HepG2 (cell line): ENCODE measurements around the gene COMMD8. TPM values are rescaled to one million over a fixed set of nuclear protein-coding genes. Genes with fewer than 3 reads are reported as not detected.

Source experiments
- BCL3 ChIP-seq: sonication (generic); formaldehyde crosslinking; IDR thresholded peaks from 2 replicates; pipeline ENCODE4 v1.5.1; 2020; ENCODE audit warnings: mild to moderate bottlenecking, missing genetic modification reagents, moderate library complexity
- FOXO4 ChIP-seq: sonication (generic); formaldehyde crosslinking; conservative IDR thresholded peaks from 2 replicates; pipeline ENCODE4 v1.8.1; 2023; ENCODE audit warnings: missing genetic modification reagents
- ISL2 ChIP-seq: sonication (generic); formaldehyde crosslinking; IDR thresholded peaks from 2 replicates; pipeline ENCODE4 v1.5.0; 2020; ENCODE audit warnings: missing genetic modification reagents
- MBNL3 ChIP-seq: fragments of 250-450 bp; sonication (Bioruptor Pico); conservative IDR thresholded peaks from 2 replicates; pipeline ENCODE4 v1.8.0; 2022; ENCODE audit warnings: mild to moderate bottlenecking, inconsistent platforms
- NBN ChIP-seq: fragments of 450-650 bp; conservative IDR thresholded peaks from 2 replicates; pipeline ENCODE4 v1.6.1; 2017
- NCOR1 ChIP-seq: fragments of 200-600 bp; sonication (generic); IDR thresholded peaks from 2 replicates; pipeline ENCODE4 v1.7.0; 2017; ENCODE audit warnings: antibody characterized with exemption, low read length, borderline replicate concordance
- SOX5 ChIP-seq: IDR thresholded peaks from 2 replicates; pipeline ENCODE4 v1.6.1; 2016; ENCODE audit warnings: borderline replicate concordance
- U2AF1 ChIP-seq: fragments of 200-400 bp; formaldehyde crosslinking; optimal IDR thresholded peaks from 2 replicates; pipeline ENCODE3; 2017; ENCODE audit warnings: mild to moderate bottlenecking, low read depth, low read length
- YY1 ChIP-seq: IDR thresholded peaks from 2 replicates; pipeline ENCODE4 v1.6.1; 2011; ENCODE audit warnings: low read length, low read depth, moderate library complexity, mild to moderate bottlenecking; ENCODE audit not compliant: insufficient read depth, insufficient replicate concordance
- ZBTB20 ChIP-seq: sonication (generic); formaldehyde crosslinking; IDR thresholded peaks from 2 replicates; pipeline ENCODE4 v1.8.1; 2023; ENCODE audit warnings: missing genetic modification reagents, low read depth, mild to moderate bottlenecking, borderline replicate concordance
- ZNF230 ChIP-seq: sonication (generic); formaldehyde crosslinking; IDR thresholded peaks from 2 replicates; pipeline ENCODE4 v1.4.0; 2020; ENCODE audit warnings: mild to moderate bottlenecking, missing genetic modification reagents
- ZNF407 ChIP-seq: sonication (generic); formaldehyde crosslinking; IDR thresholded peaks from one replicate; pipeline ENCODE4 v1.5.1; 2020; ENCODE audit warnings: mild to moderate bottlenecking, missing genetic modification reagents; ENCODE audit errors: not compliant biosample characterization
- ZNF562 ChIP-seq: sonication (generic); formaldehyde crosslinking; IDR thresholded peaks from 2 replicates; pipeline ENCODE4 v1.8.0; 2022; ENCODE audit warnings: missing genetic modification reagents, borderline replicate concordance
- ZNF577 ChIP-seq: sonication (generic); formaldehyde crosslinking; IDR thresholded peaks from 2 replicates; pipeline ENCODE4 v1.4.0; 2020; ENCODE audit warnings: mild to moderate bottlenecking, low read depth, missing genetic modification reagents, borderline replicate concordance
- ZNF597 ChIP-seq: sonication (generic); formaldehyde crosslinking; IDR thresholded peaks from 2 replicates; pipeline ENCODE4 v1.5.0; 2020; ENCODE audit warnings: missing genetic modification reagents
- ZNF724P ChIP-seq: sonication (generic); formaldehyde crosslinking; IDR thresholded peaks from 2 replicates; pipeline ENCODE4 v1.8.0; 2022; ENCODE audit warnings: missing genetic modification reagents, borderline replicate concordance
- ZNF747 ChIP-seq: sonication (generic); formaldehyde crosslinking; IDR thresholded peaks from 2 replicates; pipeline ENCODE4 v1.8.1; 2023; ENCODE audit warnings: missing genetic modification reagents, mild to moderate bottlenecking, borderline replicate concordance
- ZSCAN30 ChIP-seq: sonication (generic); formaldehyde crosslinking; IDR thresholded peaks from 2 replicates; pipeline ENCODE4 v1.5.0; 2020; ENCODE audit warnings: mild to moderate bottlenecking, missing genetic modification reagents
- polyA plus RNA-seq, 8 experiments: library from polyadenylated mRNA; depleted of rRNA in 3 of 8; stranded (reverse) in 7 of 8; unstranded in 1 of 8; fragments of >200 nt; fragmentation: Illumina TruSeq in 4 of 8; extraction: Trizol in 4 of 8; gene quantifications; 2 replicates each; pipeline versions ENCODE4 v1.2.1 to v1.2.3, GENCODE V29; 2011 to 2016; ENCODE audit warnings: low read depth in 4 of 8, missing spikeins in 1 of 8, mixed read lengths in 1 of 8; ENCODE audit not compliant: insufficient read depth in 1 of 8
- total RNA-seq, 5 experiments: library from RNA; depleted of rRNA; stranded (reverse); fragments of >200 nt; fragmentation: Illumina TruSeq; extraction: Trizol; gene quantifications; 2 replicates each; pipeline ENCODE4 v1.2.3, GENCODE V29; 2016; ENCODE audit warnings: low read depth in 1 of 5

The COMMD8 gene
- total and polyA plus RNA-seq, 2 of the 13 experiments (the other 11 are each of a cell fraction or from before 2014, with no cell fraction given), result 7.1 to 20.3 TPM

- TF ChIP-seq ZNF747 (CRISPR knock-in tag), result no peak
- TF ChIP-seq ZBTB20 (CRISPR knock-in tag), result no peak
- TF ChIP-seq ZNF597 (CRISPR knock-in tag), result no peak
- TF ChIP-seq FOXO4 (CRISPR knock-in tag), result no peak
- TF ChIP-seq ZSCAN30 (CRISPR knock-in tag), result no peak
- TF ChIP-seq ZNF407 (CRISPR knock-in tag), result no peak
- no peak for TF ChIP-seq ZNF562
- TF ChIP-seq SOX5, result no peak
- TF ChIP-seq ZNF724P (CRISPR knock-in tag), result 0 out of 2 replicates have a peak, but pooled peaks have one; percentile 28
- TF ChIP-seq NBN, result no peak
- no peak for TF ChIP-seq U2AF1
- TF ChIP-seq ZNF230 (CRISPR knock-in tag), result 0 out of 2 replicates have a peak, but pooled peaks have one; percentile 55
- no peak for TF ChIP-seq NCOR1
- no peak for TF ChIP-seq ZNF577
- no peak for TF ChIP-seq YY1
- no peak for TF ChIP-seq MBNL3 (CRISPR knock-in tag)
- TF ChIP-seq BCL3 (CRISPR knock-in tag), result no peak
- peak; percentile 69 for TF ChIP-seq ISL2 (CRISPR knock-in tag)
These were observed 21.7 kb upstream of the COMMD8 start, which contains the start of gene ATP10D (continued) for GRCh38 chr4:47485047-47485692.
